GM23338 (cell line): Measurements from ENCODE around the gene ZNF610. TPM values are rescaled to one million over a fixed set of nuclear protein-coding genes. Genes with fewer than 3 reads are reported as not detected.

Experiments
- ATAC-seq: fragments of 200-7000 bp; cut with Tn5 transposase; 3 replicates; pipeline ENCODE4 v1.9.1; 2020
- DNase-seq: peaks from one replicate; pipeline ENCODE4 v3.0.0-alpha.2; 2015; ENCODE audit warnings: low spot score
- H2AFZ ChIP-seq: fragments of 200-600 bp; sonication (generic); 2 replicates; pipeline ENCODE4 v1.8.0; 2016; ENCODE audit warnings: antibody characterized with exemption, mild to moderate bottlenecking, moderate library complexity
- H3F3A ChIP-seq: fragments of 200-600 bp; sonication (generic); replicated peaks from 2 replicates; pipeline ENCODE4 v1.8.0; 2017; ENCODE audit warnings: antibody characterized with exemption, mixed run types, low read depth
- H3K27ac ChIP-seq: fragments of 200-600 bp; sonication (generic); 2 replicates; pipeline ENCODE4 v1.6.1; 2016; ENCODE audit warnings: low read depth
- H3K27me3 ChIP-seq: fragments of 200-600 bp; sonication (generic); 2 replicates; pipeline ENCODE4 v1.8.0; 2016; ENCODE audit warnings: mild to moderate bottlenecking, mixed run types, moderate library complexity; ENCODE audit not compliant: insufficient read depth
- H3K36me3 ChIP-seq: fragments of 200-600 bp; sonication (generic); 2 replicates; pipeline ENCODE4 v1.8.0; 2016; ENCODE audit warnings: mild to moderate bottlenecking; ENCODE audit not compliant: insufficient read depth
- H3K4me1 ChIP-seq: fragments of 200-600 bp; sonication (generic); 2 replicates; pipeline ENCODE4 v1.8.0; 2016; ENCODE audit warnings: mild to moderate bottlenecking, moderate library complexity; ENCODE audit not compliant: insufficient read depth
- H3K4me2 ChIP-seq: fragments of 200-600 bp; sonication (generic); 2 replicates; pipeline ENCODE4 v1.7.1; 2017; ENCODE audit warnings: mixed run types
- H3K4me3 ChIP-seq: fragments of 200-600 bp; sonication (generic); 2 replicates; pipeline ENCODE4 v1.6.1; 2016; ENCODE audit warnings: mixed run types
- H3K79me2 ChIP-seq: fragments of 200-600 bp; sonication (generic); replicated peaks from 2 replicates; pipeline ENCODE4 v1.8.0; 2017; ENCODE audit warnings: mild to moderate bottlenecking; ENCODE audit not compliant: insufficient read depth
- H3K9me2 ChIP-seq: fragments of 200-600 bp; sonication (generic); 2 replicates; pipeline ENCODE4 v1.8.0; 2017; ENCODE audit not compliant: insufficient read depth
- H4K20me1 ChIP-seq: fragments of 200-600 bp; sonication (generic); replicated peaks from 2 replicates; pipeline ENCODE4 v1.8.0; 2017; ENCODE audit warnings: mild to moderate bottlenecking; ENCODE audit not compliant: insufficient read depth
- H3K27ac Mint-ChIP-seq: 2 replicates; pipeline ENCODE4 v1.8.0; 2020; ENCODE audit warnings: inconsistent platforms, mild to moderate bottlenecking, moderate library complexity, mixed read lengths
- H3K27me3 Mint-ChIP-seq: 3 replicates; pipeline ENCODE4 v1.8.0; 2022; ENCODE audit warnings: low read depth, mild to moderate bottlenecking, moderate library complexity, mixed read lengths, inconsistent platforms; ENCODE audit not compliant: insufficient read depth, poor library complexity
- H3K36me3 Mint-ChIP-seq: 3 replicates; pipeline ENCODE4 v1.8.0; 2021; ENCODE audit warnings: low read depth, mild to moderate bottlenecking, inconsistent platforms, moderate library complexity, mixed read lengths
- H3K4me1 Mint-ChIP-seq: 3 replicates; pipeline ENCODE4 v1.8.0; 2020; ENCODE audit warnings: mild to moderate bottlenecking, inconsistent platforms, mixed read lengths
- H3K4me3 Mint-ChIP-seq: 3 replicates; pipeline ENCODE4 v1.8.0; 2021; ENCODE audit warnings: moderate library complexity, mild to moderate bottlenecking, inconsistent platforms, mixed read lengths
- H3K9me3 Mint-ChIP-seq: 3 replicates; pipeline ENCODE4 v1.8.0; 2020; ENCODE audit warnings: moderate library complexity, mild to moderate bottlenecking, inconsistent platforms, mixed read lengths
- CREB1 ChIP-seq: fragments of 250-450 bp; sonication (Bioruptor Pico); IDR thresholded peaks from 2 replicates; pipeline ENCODE4 v1.5.0; 2020; ENCODE audit warnings: low read depth, mild to moderate bottlenecking, moderate library complexity
- EZH2 ChIP-seq: fragments of 200-600 bp; sonication (generic); IDR thresholded peaks from one replicate; pipeline ENCODE4 v1.8.0; 2017; ENCODE audit warnings: antibody characterized with exemption, mild to moderate bottlenecking, low read depth; ENCODE audit not compliant: unreplicated experiment
- EZH2phosphoT487 ChIP-seq: fragments of 200-600 bp; sonication (generic); IDR thresholded peaks from one replicate; pipeline ENCODE4 v1.8.1; 2018; ENCODE audit warnings: antibody characterized with exemption; ENCODE audit not compliant: unreplicated experiment
- JUNB ChIP-seq: IDR thresholded peaks from one replicate; pipeline ENCODE4 v1.6.1; 2016; ENCODE audit warnings: antibody characterized with exemption; ENCODE audit not compliant: unreplicated experiment
- NANOG ChIP-seq: IDR thresholded peaks from 2 replicates; pipeline ENCODE4 v1.6.1; 2016; ENCODE audit warnings: antibody characterized with exemption, borderline replicate concordance
- POLR2AphosphoS5 ChIP-seq: IDR thresholded peaks from 2 replicates; pipeline ENCODE4 v1.6.1; 2016; ENCODE audit warnings: antibody characterized with exemption, low read depth
- STAT1 ChIP-seq: IDR thresholded peaks from one replicate; pipeline ENCODE4 v1.6.1; 2016; ENCODE audit warnings: antibody characterized with exemption; ENCODE audit not compliant: unreplicated experiment
- ZNF114 ChIP-seq: fragments of 250-450 bp; sonication (Bioruptor Pico); IDR thresholded peaks from 2 replicates; pipeline ENCODE4 v1.5.0; 2020; ENCODE audit warnings: mild to moderate bottlenecking, moderate library complexity
- ZNF331 ChIP-seq: fragments of 250-450 bp; sonication (Bioruptor Pico); IDR thresholded peaks from 2 replicates; pipeline ENCODE4 v1.5.0; 2020; ENCODE audit warnings: low read depth, mild to moderate bottlenecking, moderate library complexity
- long read RNA-seq: library from polyadenylated mRNA; unstranded; transcript quantifications from one replicate; pipeline ENCODE4 v2.0.0, GENCODE V29; 2020; ENCODE audit not compliant: unreplicated experiment
- polyA plus RNA-seq: library from polyadenylated mRNA; unstranded; fragments of >200 nt; fragmentation: Nextera tagmentation; extraction: Ambion mirVana; gene quantifications from 2 replicates; pipeline ENCODE4 v1.2.1, GENCODE V29; 2016
- total RNA-seq: library from RNA; depleted of rRNA; stranded (reverse); fragments of >200 nt; shearing (Covaris generic); gene quantifications from 2 replicates; pipeline ENCODE4 v1.2.3, GENCODE V29; 2014; rRNA removed
- TF ChIP-seq, protein P1 (sequence below): IDR thresholded peaks from 2 replicates; pipeline ENCODE4 v1.6.1; 2016; ENCODE audit warnings: antibody characterized with exemption
- TF ChIP-seq, protein P2 (sequence below): IDR thresholded peaks from one replicate; pipeline ENCODE4 v1.6.1; 2018; ENCODE audit warnings: antibody characterized with exemption; ENCODE audit not compliant: unreplicated experiment

Gene ZNF610
- total RNA-seq = 5.3 and 6.3 TPM in 2 replicates
- 4.7 and 5.3 TPM in 2 replicates for polyA plus RNA-seq
- long read RNA-seq, partial matches to known transcripts = 0 of 1 reads
- long read RNA-seq, other reads (novel, unspliced or antisense) = 1 of 1 reads

DNA sequence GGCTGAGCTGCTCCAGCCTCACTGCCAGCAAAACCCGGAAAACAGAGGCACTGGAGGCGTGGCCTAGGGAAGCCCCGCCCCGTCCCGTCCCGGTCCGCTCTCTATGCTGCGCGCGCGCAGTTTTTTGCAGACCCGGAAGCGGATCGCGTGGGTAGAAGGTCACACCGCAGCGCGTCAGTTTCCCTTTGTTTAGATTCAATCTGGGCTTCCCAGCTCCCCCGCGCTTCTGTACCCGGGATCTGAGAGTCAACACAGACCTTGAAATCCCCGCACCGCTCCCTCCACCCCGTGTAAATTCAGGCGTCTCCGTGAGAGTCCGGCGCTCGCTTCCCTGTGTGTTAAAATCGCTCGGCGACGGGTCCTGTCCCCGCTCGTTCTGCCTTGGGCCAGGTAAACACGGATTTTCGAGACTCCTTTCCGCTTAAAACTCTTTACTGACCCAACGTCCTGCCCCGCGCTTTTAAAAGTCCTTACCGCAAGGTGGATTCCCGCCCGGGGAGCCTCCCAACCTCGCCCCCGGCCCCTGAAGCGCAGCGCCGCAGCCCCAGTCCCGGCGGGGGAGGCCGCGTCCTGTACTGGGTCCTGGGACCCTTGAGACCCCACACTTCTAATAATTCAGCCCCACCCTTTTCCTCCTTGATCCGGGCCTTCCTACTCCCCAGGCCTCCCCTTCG is at the start of gene ZNF610:
Gene ZNF610 (plus strand): TSS at position 127 of the 674 bp plus-strand sequence. CDS start 12,930 bp downstream, outside the sequence.
- Mint-ChIP-seq H3K4me3 (peak within 1 kb of the TSS; percentile 86), H3K9me3 (peaks cover 41% of the 10 kb centered on the region), H3K4me1 (no peaks in the 10 kb centered on the region; the same call in 1 of the 3 replicates), H3K27me3 (peaks cover 14% of the 10 kb centered on the region), H3K27ac (peak within 1 kb of the TSS; percentile 95), H3K36me3 (peaks cover 27% of the 10 kb centered on the region)
- H3K36me3 ChIP-seq = no peaks in the 10 kb centered on the region
- TF ChIP-seq, protein P1, sequence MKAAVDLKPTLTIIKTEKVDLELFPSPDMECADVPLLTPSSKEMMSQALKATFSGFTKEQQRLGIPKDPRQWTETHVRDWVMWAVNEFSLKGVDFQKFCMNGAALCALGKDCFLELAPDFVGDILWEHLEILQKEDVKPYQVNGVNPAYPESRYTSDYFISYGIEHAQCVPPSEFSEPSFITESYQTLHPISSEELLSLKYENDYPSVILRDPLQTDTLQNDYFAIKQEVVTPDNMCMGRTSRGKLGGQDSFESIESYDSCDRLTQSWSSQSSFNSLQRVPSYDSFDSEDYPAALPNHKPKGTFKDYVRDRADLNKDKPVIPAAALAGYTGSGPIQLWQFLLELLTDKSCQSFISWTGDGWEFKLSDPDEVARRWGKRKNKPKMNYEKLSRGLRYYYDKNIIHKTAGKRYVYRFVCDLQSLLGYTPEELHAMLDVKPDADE = no peak
- TF ChIP-seq POLR2AphosphoS5 (peak; percentile 81), CREB1 (no peak), JUNB (no peak), ZNF114 (CRISPR knock-in tag) (no peak), EZH2phosphoT487 (no peak)
- TF ChIP-seq, protein P2, sequence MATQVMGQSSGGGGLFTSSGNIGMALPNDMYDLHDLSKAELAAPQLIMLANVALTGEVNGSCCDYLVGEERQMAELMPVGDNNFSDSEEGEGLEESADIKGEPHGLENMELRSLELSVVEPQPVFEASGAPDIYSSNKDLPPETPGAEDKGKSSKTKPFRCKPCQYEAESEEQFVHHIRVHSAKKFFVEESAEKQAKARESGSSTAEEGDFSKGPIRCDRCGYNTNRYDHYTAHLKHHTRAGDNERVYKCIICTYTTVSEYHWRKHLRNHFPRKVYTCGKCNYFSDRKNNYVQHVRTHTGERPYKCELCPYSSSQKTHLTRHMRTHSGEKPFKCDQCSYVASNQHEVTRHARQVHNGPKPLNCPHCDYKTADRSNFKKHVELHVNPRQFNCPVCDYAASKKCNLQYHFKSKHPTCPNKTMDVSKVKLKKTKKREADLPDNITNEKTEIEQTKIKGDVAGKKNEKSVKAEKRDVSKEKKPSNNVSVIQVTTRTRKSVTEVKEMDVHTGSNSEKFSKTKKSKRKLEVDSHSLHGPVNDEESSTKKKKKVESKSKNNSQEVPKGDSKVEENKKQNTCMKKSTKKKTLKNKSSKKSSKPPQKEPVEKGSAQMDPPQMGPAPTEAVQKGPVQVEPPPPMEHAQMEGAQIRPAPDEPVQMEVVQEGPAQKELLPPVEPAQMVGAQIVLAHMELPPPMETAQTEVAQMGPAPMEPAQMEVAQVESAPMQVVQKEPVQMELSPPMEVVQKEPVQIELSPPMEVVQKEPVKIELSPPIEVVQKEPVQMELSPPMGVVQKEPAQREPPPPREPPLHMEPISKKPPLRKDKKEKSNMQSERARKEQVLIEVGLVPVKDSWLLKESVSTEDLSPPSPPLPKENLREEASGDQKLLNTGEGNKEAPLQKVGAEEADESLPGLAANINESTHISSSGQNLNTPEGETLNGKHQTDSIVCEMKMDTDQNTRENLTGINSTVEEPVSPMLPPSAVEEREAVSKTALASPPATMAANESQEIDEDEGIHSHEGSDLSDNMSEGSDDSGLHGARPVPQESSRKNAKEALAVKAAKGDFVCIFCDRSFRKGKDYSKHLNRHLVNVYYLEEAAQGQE = no peak
- peak; percentile 88 for DNase-seq
- H3K4me3 ChIP-seq = peak within 1 kb of the TSS; percentile 93
- ATAC-seq = peak; percentile 94
- H3K79me2 ChIP-seq = no peaks in the 10 kb centered on the region
- no peaks in the 10 kb centered on the region for H3K4me1 ChIP-seq
- 0 out of 2 replicates have a peak within 1 kb of the TSS, but pooled peaks have one; percentile 71 for H3K27ac ChIP-seq
- no peaks in the 10 kb centered on the region for H4K20me1 ChIP-seq
- H3F3A ChIP-seq = no peaks in the 10 kb centered on the region
- H2AFZ ChIP-seq = peak within 1 kb of the TSS; percentile 97
- peak within 1 kb of the TSS; percentile 97 for H3K4me2 ChIP-seq
- no peaks in the 10 kb centered on the region for H3K27me3 ChIP-seq
- no peaks in the 10 kb centered on the region for H3K9me2 ChIP-seq

DNA sequence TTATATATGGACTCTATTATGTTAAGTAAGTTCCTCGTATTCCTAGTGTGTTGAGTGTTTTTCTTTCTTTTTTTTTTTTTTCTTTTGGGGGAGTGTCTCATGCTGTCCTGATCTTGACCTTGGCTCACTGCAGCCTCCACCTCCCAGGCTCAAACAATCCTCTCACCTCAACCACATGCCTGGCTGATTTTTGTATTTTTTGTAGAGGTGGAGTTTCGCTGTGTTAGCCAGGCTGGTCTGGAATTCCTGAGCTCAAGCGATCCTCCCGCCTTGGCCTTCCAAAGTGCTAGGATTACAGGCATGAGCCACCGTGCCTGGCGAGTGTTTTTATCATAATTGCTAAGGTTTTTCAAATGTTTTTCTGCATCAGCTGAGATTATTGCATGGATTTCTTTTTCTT is 49.8 kb upstream of the ZNF610 start:
- Mint-ChIP-seq H3K4me3 (no peak overlapping the region), H3K27ac (no peak overlapping the region), H3K9me3 (peaks cover 2% of the 10 kb centered on the region; the same call in 2 of the 3 replicates), H3K4me1 (no peaks in the 10 kb centered on the region), H3K36me3 (peaks cover 87% of the 10 kb centered on the region), H3K27me3 (no peaks in the 10 kb centered on the region)
- no peak for ATAC-seq
- Histone ChIP-seq H3K27me3 (no peaks in the 10 kb centered on the region), H3K4me2 (no peak overlapping the region), H3K4me3 (no peak overlapping the region), H3K9me2 (no peaks in the 10 kb centered on the region), H3K79me2 (peaks cover 37% of the 10 kb centered on the region), H3K27ac (no peak overlapping the region), H3K36me3 (peaks cover 49% of the 10 kb centered on the region), H3K4me1 (no peaks in the 10 kb centered on the region), H2AFZ (no peak overlapping the region), H3F3A (no peaks in the 10 kb centered on the region), H4K20me1 (peaks cover 35% of the 10 kb centered on the region)
- DNase-seq = no peak
- TF ChIP-seq CREB1 (no peak), JUNB (no peak), ZNF331 (CRISPR knock-in tag) (no peak), POLR2AphosphoS5 (no peak), ZNF114 (CRISPR knock-in tag) (no peak), STAT1 (no peak), EZH2 (no peak), NANOG (no peak), EZH2phosphoT487 (no peak)
- TF ChIP-seq, protein P2 = no peak
